ENCODE data around the gene KLK7.

- TF ChIP-seq YY1 (IDR thresholded peaks at IDR 0.05; ENCODE audit: insufficient read depth, insufficient read length) (no peak), ZNF274 (IDR thresholded peaks at IDR 0.05; ENCODE audit: low read depth, low read length) (no peak), SUZ12 (IDR thresholded peaks at IDR 0.05; ENCODE audit: extremely low read depth, insufficient read depth, insufficient read length) (no peak)
Observed at GRCh38 chr19:51027873-51028272, 44.2 kb upstream of the KLK7 start.
